Gastroesophageal sphincter (tissue), 3 donors: ENCODE results near the gene FAM229A.

Experiments used
- EP300 ChIP-seq: sonication (generic); formaldehyde crosslinking; IDR thresholded peaks from one replicate; pipeline ENCODE4 v1.6.1; 2017; ENCODE audit warnings: antibody characterized with exemption, mild to moderate bottlenecking
- POLR2A ChIP-seq, 2 donors: fragments of 450-650 bp; IDR thresholded peaks; one replicate each; pipeline ENCODE4 v1.6.1; 2017; ENCODE audit warnings: antibody characterized with exemption in 2 of 2, mild to moderate bottlenecking in 2 of 2, moderate library complexity in 1 of 2
- TF ChIP-seq, protein P1 (sequence below), 4 experiments: fragments of 200-600 bp in 2 of 4; fragments of 450-650 bp in 2 of 4; sonication (generic) in 1 of 4; IDR thresholded peaks; one replicate each; pipeline ENCODE4 v1.5.1; 2017 to 2019; ENCODE audit warnings: antibody characterized with exemption in 4 of 4, mild to moderate bottlenecking in 2 of 4, moderate library complexity in 2 of 4

DNA sequence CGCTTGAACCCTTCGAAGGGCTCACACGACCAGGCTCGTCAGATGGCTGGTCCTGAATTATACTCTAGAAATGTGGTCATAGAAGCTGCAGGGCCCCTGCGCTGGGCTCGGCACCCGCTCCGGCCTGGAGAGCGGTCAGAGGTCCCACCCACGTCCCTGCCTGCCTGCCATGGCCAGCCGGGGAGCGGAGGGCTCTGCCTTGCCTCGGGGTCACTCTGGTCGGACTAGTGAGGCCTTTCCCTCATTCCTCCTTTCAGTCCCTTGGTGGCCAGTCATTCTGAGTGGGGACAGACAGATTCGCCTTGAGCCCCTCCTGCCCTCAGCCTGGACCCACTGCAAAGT is 25.7 kb downstream of the FAM229A start:
- TF ChIP-seq, protein P1, sequence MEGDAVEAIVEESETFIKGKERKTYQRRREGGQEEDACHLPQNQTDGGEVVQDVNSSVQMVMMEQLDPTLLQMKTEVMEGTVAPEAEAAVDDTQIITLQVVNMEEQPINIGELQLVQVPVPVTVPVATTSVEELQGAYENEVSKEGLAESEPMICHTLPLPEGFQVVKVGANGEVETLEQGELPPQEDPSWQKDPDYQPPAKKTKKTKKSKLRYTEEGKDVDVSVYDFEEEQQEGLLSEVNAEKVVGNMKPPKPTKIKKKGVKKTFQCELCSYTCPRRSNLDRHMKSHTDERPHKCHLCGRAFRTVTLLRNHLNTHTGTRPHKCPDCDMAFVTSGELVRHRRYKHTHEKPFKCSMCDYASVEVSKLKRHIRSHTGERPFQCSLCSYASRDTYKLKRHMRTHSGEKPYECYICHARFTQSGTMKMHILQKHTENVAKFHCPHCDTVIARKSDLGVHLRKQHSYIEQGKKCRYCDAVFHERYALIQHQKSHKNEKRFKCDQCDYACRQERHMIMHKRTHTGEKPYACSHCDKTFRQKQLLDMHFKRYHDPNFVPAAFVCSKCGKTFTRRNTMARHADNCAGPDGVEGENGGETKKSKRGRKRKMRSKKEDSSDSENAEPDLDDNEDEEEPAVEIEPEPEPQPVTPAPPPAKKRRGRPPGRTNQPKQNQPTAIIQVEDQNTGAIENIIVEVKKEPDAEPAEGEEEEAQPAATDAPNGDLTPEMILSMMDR (IDR thresholded peaks at IDR 0.05), result no peak
- no peak for TF ChIP-seq POLR2A (IDR thresholded peaks at IDR 0.05)
- TF ChIP-seq EP300, result no peak
